Mucosa of descending colon (tissue), 3 donors: ENCODE results near the gene AHRR. TPM values are rescaled to one million over a fixed set of nuclear protein-coding genes. Genes with fewer than 3 reads are reported as not detected.

Experiments used
- ATAC-seq: fragments of 200-7000 bp; cut with Tn5 transposase; one replicate; pipeline ENCODE4 v1.9.1; 2020; ENCODE audit warnings: mild to moderate bottlenecking, moderate library complexity
- DNase-seq, 3 donors: peaks; one replicate each; pipeline ENCODE4 v3.0.0-alpha.2; 2020
- H3K36me3 ChIP-seq: fragments of 200-600 bp; one replicate; pipeline ENCODE4 v1.8.0; 2021; ENCODE audit warnings: low read depth, mild to moderate bottlenecking
- H3K4me1 ChIP-seq: fragments of 200-600 bp; one replicate; pipeline ENCODE4 v1.8.0; 2021; ENCODE audit warnings: low read depth, mild to moderate bottlenecking
- H3K4me3 ChIP-seq: fragments of 200-600 bp; one replicate; pipeline ENCODE4 v1.8.0; 2021; ENCODE audit warnings: mild to moderate bottlenecking
- H3K9me3 ChIP-seq: fragments of 200-600 bp; one replicate; pipeline ENCODE4 v1.8.0; 2021; ENCODE audit warnings: mild to moderate bottlenecking
- intact Hi-C, 2 donors: fragments of 100-400 bp; cut with DNase I in 1 of 2; cut with micrococcal nuclease in 1 of 2; formaldehyde crosslinking; loops; one replicate each; pipeline versions ENCODE4 v1.11.0 to v1.11.1; 2022; cut with DNase I, micrococcal nuclease
- total RNA-seq, 3 donors: library from RNA; stranded (reverse); fragmentation: NEBNext Ultra II Directional in 2 of 3; extraction: Animal tissue kit (Norgen Biotek cat#: 25700) in 2 of 3; gene quantifications; one replicate each; pipeline versions ENCODE4 v1.2.1 to v1.2.4, GENCODE V29; 2021 to 2023
- TF ChIP-seq, protein P1 (sequence below): fragments of 200-600 bp; IDR thresholded peaks from one replicate; pipeline ENCODE4 v1.8.0; 2022; ENCODE audit warnings: antibody characterized with exemption, mild to moderate bottlenecking
- donor health status: DM: no; HTN: no; CAD: no; lungs with moderate emphysema.
- donor health status: DM: no; HTN: no; CAD: no.
- donor health status: DM: no; HTN: yes; CAD: no.

AHRR gene
- total RNA-seq, 3 donors from 2014 or later: 2.0 to 3.2 (median 2.3) TPM

GRCh38 chr5:417301-418161, 96.0 kb downstream of the AHRR start:
- Histone ChIP-seq H3K36me3 (no peaks in the 10 kb centered on the region), H3K9me3 (peaks cover 3% of the 10 kb centered on the region), H3K4me1 (peaks cover 12% of the 10 kb centered on the region), H3K4me3 (no peak overlapping the region)
- ATAC-seq: no peak
- TF ChIP-seq, protein P1, sequence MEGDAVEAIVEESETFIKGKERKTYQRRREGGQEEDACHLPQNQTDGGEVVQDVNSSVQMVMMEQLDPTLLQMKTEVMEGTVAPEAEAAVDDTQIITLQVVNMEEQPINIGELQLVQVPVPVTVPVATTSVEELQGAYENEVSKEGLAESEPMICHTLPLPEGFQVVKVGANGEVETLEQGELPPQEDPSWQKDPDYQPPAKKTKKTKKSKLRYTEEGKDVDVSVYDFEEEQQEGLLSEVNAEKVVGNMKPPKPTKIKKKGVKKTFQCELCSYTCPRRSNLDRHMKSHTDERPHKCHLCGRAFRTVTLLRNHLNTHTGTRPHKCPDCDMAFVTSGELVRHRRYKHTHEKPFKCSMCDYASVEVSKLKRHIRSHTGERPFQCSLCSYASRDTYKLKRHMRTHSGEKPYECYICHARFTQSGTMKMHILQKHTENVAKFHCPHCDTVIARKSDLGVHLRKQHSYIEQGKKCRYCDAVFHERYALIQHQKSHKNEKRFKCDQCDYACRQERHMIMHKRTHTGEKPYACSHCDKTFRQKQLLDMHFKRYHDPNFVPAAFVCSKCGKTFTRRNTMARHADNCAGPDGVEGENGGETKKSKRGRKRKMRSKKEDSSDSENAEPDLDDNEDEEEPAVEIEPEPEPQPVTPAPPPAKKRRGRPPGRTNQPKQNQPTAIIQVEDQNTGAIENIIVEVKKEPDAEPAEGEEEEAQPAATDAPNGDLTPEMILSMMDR: no peak
- peak in 1 of 3 donors; percentile 5 for DNase-seq
- intact Hi-C loops: no loop called here

DNA sequence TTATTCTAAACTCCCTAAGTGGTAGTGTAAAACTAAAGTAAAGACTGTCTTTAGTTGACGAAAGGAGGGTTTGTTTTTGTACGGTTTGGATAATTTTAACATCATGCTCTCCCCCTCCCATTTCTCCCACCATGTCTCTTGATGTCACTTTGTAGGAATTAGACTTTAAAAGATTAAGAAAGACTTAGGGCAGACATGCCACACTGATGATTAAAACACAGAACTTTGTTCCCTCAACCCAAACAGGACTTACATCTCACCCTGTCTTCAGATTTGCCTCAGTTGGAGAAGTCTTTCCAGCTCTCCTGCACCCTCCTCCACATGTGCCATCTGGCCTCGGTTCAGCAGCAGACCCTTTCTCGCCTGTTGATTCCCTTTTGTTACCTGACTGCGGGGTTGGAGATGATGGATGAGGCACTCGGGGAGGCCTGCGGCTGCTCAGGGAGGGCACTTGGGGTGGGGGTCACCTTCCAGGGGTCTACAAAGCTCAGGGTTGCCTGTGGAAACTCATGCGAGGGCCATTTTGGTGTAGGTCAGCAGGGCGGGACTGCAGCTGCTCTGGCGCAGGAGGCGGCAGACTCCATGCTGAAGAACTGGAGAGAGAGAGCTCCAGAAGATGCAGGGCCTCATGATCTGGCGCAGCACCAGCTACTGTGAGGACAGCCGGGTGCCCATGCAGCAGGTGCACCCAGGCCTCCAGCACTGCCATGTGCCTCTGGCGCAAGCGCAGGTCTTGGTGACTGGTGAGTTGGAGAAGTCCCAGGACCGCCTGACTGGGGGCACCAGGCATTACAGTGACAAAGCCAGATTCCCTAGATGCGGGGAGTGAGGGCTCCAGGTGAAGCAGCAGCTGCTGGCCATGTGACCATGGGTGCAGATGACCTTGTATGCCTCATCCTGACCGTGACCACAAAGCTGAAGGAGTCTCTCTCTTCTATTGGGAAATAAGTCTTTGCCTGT, 96.9 kb downstream of the AHRR start:
- peaks cover 8% of the 10 kb centered on the region for H3K4me1 ChIP-seq
- H3K4me3 ChIP-seq: no peak overlapping the region
- peak in 2 of 3 donors; percentile 4 to 37 for DNase-seq
- intact Hi-C loops: no loop called here
- H3K9me3 ChIP-seq: peaks cover 3% of the 10 kb centered on the region
- TF ChIP-seq, protein P1: no peak
- no peaks in the 10 kb centered on the region for H3K36me3 ChIP-seq
- no peak for ATAC-seq

GRCh38 chr5:419970-420369, 98.5 kb downstream of the AHRR start:
- TF ChIP-seq, protein P1: no peak
- no peaks in the 10 kb centered on the region for H3K4me1 ChIP-seq
- peaks cover 1% of the 10 kb centered on the region for H3K9me3 ChIP-seq
- no peak overlapping the region for H3K4me3 ChIP-seq
- DNase-seq (peak in 1 of 3 donors; percentile 8), ATAC-seq (no peak)
- intact Hi-C loops: no loop called here
- H3K36me3 ChIP-seq: no peaks in the 10 kb centered on the region

DNA sequence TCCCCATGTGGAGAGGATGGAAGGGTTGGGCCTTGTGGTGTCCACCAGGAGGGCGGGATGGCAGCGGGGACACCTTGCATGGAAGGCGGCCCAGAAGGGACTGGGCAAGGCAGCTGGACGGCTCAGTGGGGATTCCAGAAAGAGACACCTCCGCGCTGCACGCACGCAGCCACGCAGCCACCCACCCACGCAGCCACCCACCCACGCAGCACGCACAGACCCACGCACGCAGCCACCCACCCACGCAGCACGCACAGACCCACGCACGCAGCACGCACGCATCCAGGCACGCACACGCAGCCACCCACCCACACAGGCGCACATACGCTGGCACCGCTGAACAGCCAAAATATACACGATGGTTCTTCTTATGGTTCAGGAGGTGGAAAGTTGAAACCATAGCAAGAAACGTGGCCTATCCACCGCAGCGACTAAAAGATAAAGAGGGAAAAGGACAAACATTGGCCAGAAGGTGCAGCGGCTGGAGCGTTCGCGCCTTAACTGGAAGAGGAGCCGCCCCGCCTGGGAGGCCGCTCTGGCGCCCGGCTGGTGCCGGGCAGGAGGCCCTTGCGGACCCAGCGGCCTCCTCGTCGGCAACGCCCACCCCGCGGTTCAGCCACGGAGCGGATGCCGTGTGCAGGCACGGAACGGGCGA, 99.2 kb downstream of the AHRR start:
- Histone ChIP-seq H3K4me3 (no peak overlapping the region), H3K9me3 (no peaks in the 10 kb centered on the region), H3K36me3 (no peaks in the 10 kb centered on the region), H3K4me1 (no peaks in the 10 kb centered on the region)
- intact Hi-C loops: no loop called here
- TF ChIP-seq, protein P1: no peak
- DNase-seq (peak in 1 of 3 donors; percentile 51), ATAC-seq (no peak)

- Histone ChIP-seq H3K9me3 (no peaks in the 10 kb centered on the region), H3K36me3 (no peaks in the 10 kb centered on the region), H3K4me3 (no peak overlapping the region), H3K4me1 (no peaks in the 10 kb centered on the region)
- intact Hi-C loops: no loop called here
- TF ChIP-seq, protein P1: no peak
- DNase-seq (peak in 1 of 3 donors; percentile 44), ATAC-seq (no peak)
These were observed 99.9 kb downstream of the AHRR start for GRCh38 chr5:421287-421880.
